PC-9 (cell line): ENCODE results near the gene SMO. TPM values are rescaled to one million over a fixed set of nuclear protein-coding genes. Genes with fewer than 3 reads are reported as not detected.

ENCODE experiments used
- Bru-seq: library from RNA; stranded (reverse); fragments of 400-500 nt; gene quantifications from one replicate; lab custom pipeline; 2021; lab: Mats Ljungman, UMichigan
- BruChase-seq, 2 experiments: library from RNA; stranded (reverse); fragments of 400-500 nt; gene quantifications; one replicate each; lab custom pipeline; 2021; lab: Mats Ljungman, UMichigan
- BruUV-seq: library from RNA; stranded (reverse); fragments of 400-500 nt; replicated peaks from 2 replicates; lab custom pipeline; 2021; lab: Mats Ljungman, UMichigan
- CTCF ChIA-PET: fragments of 300-600 bp; sonication (Branson Sonifier 250); formaldehyde crosslinking; loops from one replicate; lab custom pipeline; 2022; ENCODE audit warnings: antibody characterized with exemption; lab: Charles Lee
- POLR2A ChIA-PET: fragments of 300-600 bp; sonication (Branson Sonifier 250); formaldehyde crosslinking; loops from one replicate; lab custom pipeline; 2022; ENCODE audit warnings: antibody characterized with exemption; ENCODE audit not compliant: unreplicated experiment; lab: Charles Lee
- DNase-seq, 2 experiments: peaks; one replicate each; pipeline versions ENCODE4 v3.0.0 to v3.0.0-alpha.2; 2015 to 2022; ENCODE audit warnings: mixed read lengths in 1 of 2
- H2AFZ ChIP-seq: fragments of 200-600 bp; sonication (generic); 2 replicates; pipeline ENCODE4 v1.8.1; 2017; ENCODE audit warnings: antibody characterized with exemption
- H3F3A ChIP-seq: fragments of 200-600 bp; sonication (generic); 2 replicates; pipeline ENCODE4 v1.8.1; 2017; ENCODE audit warnings: antibody characterized with exemption, mild to moderate bottlenecking, low read depth; ENCODE audit not compliant: insufficient read depth
- H3K27ac ChIP-seq: fragments of 200-600 bp; sonication (generic); 2 replicates; pipeline ENCODE4 v1.6.1; 2016; ENCODE audit warnings: mixed run types
- H3K27me3 ChIP-seq: fragments of 200-600 bp; sonication (generic); 2 replicates; pipeline ENCODE4 v1.6.1; 2016; ENCODE audit warnings: low read depth, mixed run types; ENCODE audit not compliant: insufficient read depth
- H3K36me3 ChIP-seq: fragments of 200-600 bp; sonication (generic); 2 replicates; pipeline ENCODE4 v1.6.1; 2016; ENCODE audit warnings: low read depth, mixed run types
- H3K4me1 ChIP-seq: fragments of 200-600 bp; sonication (generic); replicated peaks from 2 replicates; pipeline ENCODE4 v1.6.1; 2016; ENCODE audit warnings: mixed run types; ENCODE audit not compliant: insufficient read depth
- H3K4me2 ChIP-seq: fragments of 200-600 bp; sonication (generic); 2 replicates; pipeline ENCODE4 v1.6.1; 2017; ENCODE audit warnings: mixed run types
- H3K4me3 ChIP-seq: fragments of 200-600 bp; sonication (generic); 2 replicates; pipeline ENCODE4 v1.6.1; 2016; ENCODE audit warnings: mixed run types
- H3K79me2 ChIP-seq: fragments of 200-600 bp; sonication (generic); 2 replicates; pipeline ENCODE4 v1.6.1; 2017; ENCODE audit warnings: low read depth, mixed run types
- H3K9me2 ChIP-seq: fragments of 200-600 bp; sonication (generic); 2 replicates; pipeline ENCODE4 v1.8.1; 2017; ENCODE audit warnings: mild to moderate bottlenecking; ENCODE audit not compliant: insufficient read depth
- H3K9me3 ChIP-seq: fragments of 200-600 bp; sonication (generic); 2 replicates; pipeline ENCODE4 v1.8.1; 2016; ENCODE audit warnings: low read depth; ENCODE audit not compliant: insufficient read depth
- H4K20me1 ChIP-seq: fragments of 200-600 bp; sonication (generic); 2 replicates; pipeline ENCODE4 v1.8.1; 2017; ENCODE audit not compliant: insufficient read depth
- EZH2 ChIP-seq: fragments of 200-600 bp; sonication (generic); IDR thresholded peaks from 2 replicates; pipeline ENCODE4 v1.8.0; 2017; ENCODE audit warnings: antibody characterized with exemption, low read depth
- intact Hi-C: fragments of 100-400 bp; cut with micrococcal nuclease; formaldehyde crosslinking; loops from one replicate; pipeline ENCODE4 v1.10.0; 2022; ENCODE audit not compliant: unreplicated experiment
- long read RNA-seq: library from polyadenylated mRNA; stranded (forward); transcript quantifications from one replicate; pipeline ENCODE4 v2.0.0, GENCODE V29; 2022
- total RNA-seq: library from RNA; stranded (reverse); gene quantifications from 2 replicates; pipeline ENCODE4 v1.2.3, GENCODE V29; 2021
- TF ChIP-seq, protein P1 (sequence below): fragments of 200-600 bp; sonication (generic); conservative IDR thresholded peaks from 2 replicates; pipeline ENCODE4 v1.6.1; 2017; ENCODE audit warnings: mixed run types, antibody characterized with exemption, mild to moderate bottlenecking, moderate library complexity

SMO gene
- total RNA-seq (1.2 and 1.9 TPM in 2 replicates), Bru-seq, nascent RNA (percentile 23 among the genes with signal in this experiment), BruChase-seq, experiment 1, labeled RNA remaining after a 2-hour chase (percentile 19 among the genes with signal in this experiment), BruChase-seq, experiment 2, labeled RNA remaining after a 6-hour chase (percentile 26 among the genes with signal in this experiment)
- long read RNA-seq, partial matches to known transcripts = 1 of 1 reads
- long read RNA-seq, other reads (novel, unspliced or antisense) = 0 of 1 reads

DNA sequence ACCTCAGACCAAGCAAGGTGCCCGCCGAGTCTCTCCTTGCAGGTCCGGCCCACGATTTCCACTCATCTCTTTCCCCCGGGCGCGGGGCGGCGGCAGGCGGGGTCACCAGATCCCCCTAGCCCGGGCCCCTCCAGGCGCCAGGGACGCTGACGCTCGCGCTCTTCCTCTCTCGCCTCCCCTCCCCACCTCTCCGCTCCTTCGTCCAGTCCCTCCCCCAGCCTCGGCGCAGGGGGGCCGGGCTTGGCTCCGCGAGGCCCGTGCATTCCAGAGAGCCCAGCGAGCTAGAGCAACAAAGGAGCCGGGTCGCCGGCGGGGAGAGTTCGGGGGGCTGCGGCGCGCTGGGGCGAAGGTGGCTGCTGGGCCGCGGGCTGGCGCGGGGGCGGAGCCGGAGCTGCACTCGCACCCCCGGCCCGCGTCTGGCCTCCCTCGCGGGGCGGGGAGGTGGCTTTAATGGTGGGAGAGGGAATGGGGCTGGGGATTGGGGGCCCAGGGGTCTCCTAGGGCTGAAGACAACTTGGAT, at the start of gene SMO:
SMO (plus strand) TSS at position 262 of the 520 bp plus-strand sequence. CDS start 519 bp downstream, outside the sequence.
- Histone ChIP-seq H3F3A (no peaks in the 10 kb centered on the region), H3K27ac (no peak within 1 kb of the TSS), H4K20me1 (no peaks in the 10 kb centered on the region), H3K36me3 (no peaks in the 10 kb centered on the region), H3K9me3 (no peaks in the 10 kb centered on the region), H3K4me2 (peak within 1 kb of the TSS; percentile 68), H3K4me1 (no peaks in the 10 kb centered on the region), H3K27me3 (no peaks in the 10 kb centered on the region; the same call in 1 of the 2 replicates), H3K9me2 (no peaks in the 10 kb centered on the region), H3K79me2 (no peaks in the 10 kb centered on the region), H3K4me3 (peak within 1 kb of the TSS; percentile 51), H2AFZ (0 out of 2 replicates have a peak within 1 kb of the TSS, but pooled peaks have one; percentile 58)
- BruUV-seq = no TSS peak
- DNase-seq = no peak
- ChIA-PET POLR2A (no interaction called here), CTCF (no interaction called here)
- intact Hi-C loops = no loop called here
- TF ChIP-seq, protein P1, sequence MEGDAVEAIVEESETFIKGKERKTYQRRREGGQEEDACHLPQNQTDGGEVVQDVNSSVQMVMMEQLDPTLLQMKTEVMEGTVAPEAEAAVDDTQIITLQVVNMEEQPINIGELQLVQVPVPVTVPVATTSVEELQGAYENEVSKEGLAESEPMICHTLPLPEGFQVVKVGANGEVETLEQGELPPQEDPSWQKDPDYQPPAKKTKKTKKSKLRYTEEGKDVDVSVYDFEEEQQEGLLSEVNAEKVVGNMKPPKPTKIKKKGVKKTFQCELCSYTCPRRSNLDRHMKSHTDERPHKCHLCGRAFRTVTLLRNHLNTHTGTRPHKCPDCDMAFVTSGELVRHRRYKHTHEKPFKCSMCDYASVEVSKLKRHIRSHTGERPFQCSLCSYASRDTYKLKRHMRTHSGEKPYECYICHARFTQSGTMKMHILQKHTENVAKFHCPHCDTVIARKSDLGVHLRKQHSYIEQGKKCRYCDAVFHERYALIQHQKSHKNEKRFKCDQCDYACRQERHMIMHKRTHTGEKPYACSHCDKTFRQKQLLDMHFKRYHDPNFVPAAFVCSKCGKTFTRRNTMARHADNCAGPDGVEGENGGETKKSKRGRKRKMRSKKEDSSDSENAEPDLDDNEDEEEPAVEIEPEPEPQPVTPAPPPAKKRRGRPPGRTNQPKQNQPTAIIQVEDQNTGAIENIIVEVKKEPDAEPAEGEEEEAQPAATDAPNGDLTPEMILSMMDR = no peak
- TF ChIP-seq EZH2 = no peak

- POLR2A ChIA-PET = no interaction called here
- intact Hi-C loops = no loop called here
- no peak for TF ChIP-seq EZH2
- TF ChIP-seq, protein P1 = no peak
- Histone ChIP-seq H3K9me3 (no peaks in the 10 kb centered on the region), H3K36me3 (no peaks in the 10 kb centered on the region), H4K20me1 (no peaks in the 10 kb centered on the region), H3F3A (no peaks in the 10 kb centered on the region), H3K9me2 (no peaks in the 10 kb centered on the region), H2AFZ (peak overlapping the region; percentile 87), H3K4me3 (peak overlapping the region; percentile 72), H3K4me2 (peak overlapping the region; percentile 91), H3K4me1 (peaks cover 7% of the 10 kb centered on the region; the same call in 1 of the 2 replicates), H3K27ac (no peak overlapping the region), H3K79me2 (no peaks in the 10 kb centered on the region), H3K27me3 (peaks cover 46% of the 10 kb centered on the region)
- CTCF ChIA-PET = interaction anchor here (0.6 to 1.4 kb wide), 2 partner anchors 20 to 26 kb away, joined by 3 to 5 read pairs; no protein-coding TSS in a partner anchor
- BruUV-seq = no TSS peak
- DNase-seq = no peak
Measured at GRCh38 chr7:129143724-129144094, 44.7 kb upstream of the SMO start.

DNA sequence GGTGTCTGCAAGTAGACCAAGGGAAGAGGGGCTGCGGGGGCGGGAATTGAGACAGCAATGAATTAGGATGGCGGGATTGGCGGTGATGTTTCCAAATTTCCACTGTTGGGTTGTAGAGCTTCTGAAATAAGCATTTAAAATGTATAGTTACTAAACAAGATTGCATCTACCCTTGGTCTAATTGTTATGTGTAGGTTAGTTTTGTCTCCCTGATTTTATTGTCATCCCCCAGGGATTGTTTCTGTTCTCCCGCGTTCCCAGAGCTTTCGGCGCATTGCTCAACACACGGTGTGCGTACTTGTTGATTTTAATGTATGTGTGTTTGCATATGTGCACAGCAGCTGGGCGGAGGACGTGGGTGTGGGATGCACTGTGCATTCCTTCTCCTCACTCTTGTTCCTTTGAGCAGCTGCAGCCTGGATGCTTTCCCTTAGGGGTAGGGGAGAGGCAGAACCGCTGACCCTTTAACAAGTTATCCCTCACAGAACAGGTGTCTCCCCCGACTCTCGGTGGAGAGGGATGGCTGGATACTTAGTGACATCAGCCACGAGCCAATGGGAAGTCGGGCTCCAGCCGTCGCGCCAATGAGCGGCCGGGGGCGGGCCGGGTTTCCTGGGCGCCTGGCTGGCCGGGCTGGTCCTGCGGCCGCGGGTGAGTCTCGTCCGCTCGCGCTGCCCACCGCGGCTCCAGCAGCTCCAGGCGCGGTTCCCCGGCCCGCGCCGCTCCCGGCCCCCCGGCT, 44.2 kb upstream of the SMO start, which contains the start of gene TSPAN33:
TSPAN33 (plus strand) TSS at position 613 of the 739 bp plus-strand sequence. CDS start 274 bp downstream, outside the sequence.
- H3K27ac ChIP-seq = no peak within 1 kb of the TSS
- H4K20me1 ChIP-seq = no peaks in the 10 kb centered on the region
- DNase-seq = peak; percentile 66 to 73
- ChIA-PET POLR2A (no interaction called here), CTCF (interaction anchor here (0.5 to 1.4 kb wide), 4 partner anchors 14 to 247 kb away, joined by 3 to 6 read pairs (median 4); no protein-coding TSS in a partner anchor)
- no peaks in the 10 kb centered on the region for H3K36me3 ChIP-seq
- TF ChIP-seq EZH2 = no peak
- TF ChIP-seq, protein P1 = no peak
- no TSS peak for BruUV-seq
- peak within 1 kb of the TSS; percentile 72 for H3K4me3 ChIP-seq
- H3K79me2 ChIP-seq = no peaks in the 10 kb centered on the region
- peaks cover 46% of the 10 kb centered on the region for H3K27me3 ChIP-seq
- H3K9me3 ChIP-seq = no peaks in the 10 kb centered on the region
- no peaks in the 10 kb centered on the region for H3F3A ChIP-seq
- H3K4me1 ChIP-seq = peaks cover 7% of the 10 kb centered on the region; the same call in 1 of the 2 replicates
- H3K9me2 ChIP-seq = no peaks in the 10 kb centered on the region
- peak within 1 kb of the TSS; percentile 87 for H2AFZ ChIP-seq
- intact Hi-C loops = no loop called here
- H3K4me2 ChIP-seq = peak within 1 kb of the TSS; percentile 91
